PC-9 (cell line): ENCODE data around the gene ATG5. TPM values are rescaled to one million over a fixed set of nuclear protein-coding genes. Genes with fewer than 3 reads are reported as not detected.

Experiments used
- BruUV-seq: library from RNA; stranded (reverse); fragments of 400-500 nt; replicated peaks from 2 replicates; lab custom pipeline; 2021; lab: Mats Ljungman, UMichigan
- CTCF ChIA-PET: fragments of 300-600 bp; sonication (Branson Sonifier 250); formaldehyde crosslinking; loops from one replicate; lab custom pipeline; 2022; ENCODE audit warnings: antibody characterized with exemption; lab: Charles Lee
- POLR2A ChIA-PET: fragments of 300-600 bp; sonication (Branson Sonifier 250); formaldehyde crosslinking; loops from one replicate; lab custom pipeline; 2022; ENCODE audit warnings: antibody characterized with exemption; ENCODE audit not compliant: unreplicated experiment; lab: Charles Lee
- DNase-seq, 2 experiments: peaks; one replicate each; pipeline versions ENCODE4 v3.0.0 to v3.0.0-alpha.2; 2015 to 2022; ENCODE audit warnings: mixed read lengths in 1 of 2
- H2AFZ ChIP-seq: fragments of 200-600 bp; sonication (generic); 2 replicates; pipeline ENCODE4 v1.8.1; 2017; ENCODE audit warnings: antibody characterized with exemption
- H3F3A ChIP-seq: fragments of 200-600 bp; sonication (generic); 2 replicates; pipeline ENCODE4 v1.8.1; 2017; ENCODE audit warnings: antibody characterized with exemption, mild to moderate bottlenecking, low read depth; ENCODE audit not compliant: insufficient read depth
- H3K27ac ChIP-seq: fragments of 200-600 bp; sonication (generic); 2 replicates; pipeline ENCODE4 v1.6.1; 2016; ENCODE audit warnings: mixed run types
- H3K27me3 ChIP-seq: fragments of 200-600 bp; sonication (generic); 2 replicates; pipeline ENCODE4 v1.6.1; 2016; ENCODE audit warnings: low read depth, mixed run types; ENCODE audit not compliant: insufficient read depth
- H3K36me3 ChIP-seq: fragments of 200-600 bp; sonication (generic); 2 replicates; pipeline ENCODE4 v1.6.1; 2016; ENCODE audit warnings: low read depth, mixed run types
- H3K4me1 ChIP-seq: fragments of 200-600 bp; sonication (generic); replicated peaks from 2 replicates; pipeline ENCODE4 v1.6.1; 2016; ENCODE audit warnings: mixed run types; ENCODE audit not compliant: insufficient read depth
- H3K4me2 ChIP-seq: fragments of 200-600 bp; sonication (generic); 2 replicates; pipeline ENCODE4 v1.6.1; 2017; ENCODE audit warnings: mixed run types
- H3K4me3 ChIP-seq: fragments of 200-600 bp; sonication (generic); 2 replicates; pipeline ENCODE4 v1.6.1; 2016; ENCODE audit warnings: mixed run types
- H3K79me2 ChIP-seq: fragments of 200-600 bp; sonication (generic); 2 replicates; pipeline ENCODE4 v1.6.1; 2017; ENCODE audit warnings: low read depth, mixed run types
- H3K9me2 ChIP-seq: fragments of 200-600 bp; sonication (generic); 2 replicates; pipeline ENCODE4 v1.8.1; 2017; ENCODE audit warnings: mild to moderate bottlenecking; ENCODE audit not compliant: insufficient read depth
- H3K9me3 ChIP-seq: fragments of 200-600 bp; sonication (generic); 2 replicates; pipeline ENCODE4 v1.8.1; 2016; ENCODE audit warnings: low read depth; ENCODE audit not compliant: insufficient read depth
- H4K20me1 ChIP-seq: fragments of 200-600 bp; sonication (generic); 2 replicates; pipeline ENCODE4 v1.8.1; 2017; ENCODE audit not compliant: insufficient read depth
- EZH2 ChIP-seq: fragments of 200-600 bp; sonication (generic); IDR thresholded peaks from 2 replicates; pipeline ENCODE4 v1.8.0; 2017; ENCODE audit warnings: antibody characterized with exemption, low read depth
- intact Hi-C: fragments of 100-400 bp; cut with micrococcal nuclease; formaldehyde crosslinking; loops from one replicate; pipeline ENCODE4 v1.10.0; 2022; ENCODE audit not compliant: unreplicated experiment
- total RNA-seq: library from RNA; stranded (reverse); gene quantifications from 2 replicates; pipeline ENCODE4 v1.2.3, GENCODE V29; 2021
- TF ChIP-seq, protein P1 (sequence below): fragments of 200-600 bp; sonication (generic); conservative IDR thresholded peaks from 2 replicates; pipeline ENCODE4 v1.6.1; 2017; ENCODE audit warnings: mixed run types, antibody characterized with exemption, mild to moderate bottlenecking, moderate library complexity

The ATG5 gene
- total RNA-seq, 1 experiment from 2014 or later, result 39.8 TPM

DNA sequence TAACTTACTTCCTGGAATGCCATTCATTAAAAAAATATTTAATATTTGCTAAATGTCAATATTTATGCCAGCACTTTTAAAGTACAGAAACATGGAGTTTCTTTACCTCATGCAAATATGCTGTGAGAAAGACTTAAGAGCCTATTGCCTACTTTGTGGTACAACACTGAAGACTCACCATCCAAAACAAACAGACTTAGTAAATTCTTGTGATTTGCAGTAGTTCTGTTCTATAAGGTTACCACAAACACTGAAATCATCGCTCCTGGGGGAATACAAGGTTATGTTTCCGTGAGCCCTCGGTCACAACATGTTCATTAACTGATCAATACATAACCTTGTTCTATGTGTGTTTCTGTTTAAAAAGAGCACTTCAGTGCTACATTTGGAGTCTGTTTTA is 78.3 kb downstream of the ATG5 start:
- no peaks in the 10 kb centered on the region for H3K27me3 ChIP-seq
- H3K79me2 ChIP-seq, result peaks cover 5% of the 10 kb centered on the region; the same call in 1 of the 2 replicates
- intact Hi-C loops, result no loop called here
- no peaks in the 10 kb centered on the region for H3K9me2 ChIP-seq
- no peaks in the 10 kb centered on the region for H3K4me1 ChIP-seq
- H3K4me2 ChIP-seq, result no peak overlapping the region
- no TSS peak for BruUV-seq
- DNase-seq, result no peak
- peaks cover 5% of the 10 kb centered on the region; the same call in 1 of the 2 replicates for H3F3A ChIP-seq
- ChIA-PET POLR2A (no interaction called here), CTCF (no interaction called here)
- TF ChIP-seq, protein P1, sequence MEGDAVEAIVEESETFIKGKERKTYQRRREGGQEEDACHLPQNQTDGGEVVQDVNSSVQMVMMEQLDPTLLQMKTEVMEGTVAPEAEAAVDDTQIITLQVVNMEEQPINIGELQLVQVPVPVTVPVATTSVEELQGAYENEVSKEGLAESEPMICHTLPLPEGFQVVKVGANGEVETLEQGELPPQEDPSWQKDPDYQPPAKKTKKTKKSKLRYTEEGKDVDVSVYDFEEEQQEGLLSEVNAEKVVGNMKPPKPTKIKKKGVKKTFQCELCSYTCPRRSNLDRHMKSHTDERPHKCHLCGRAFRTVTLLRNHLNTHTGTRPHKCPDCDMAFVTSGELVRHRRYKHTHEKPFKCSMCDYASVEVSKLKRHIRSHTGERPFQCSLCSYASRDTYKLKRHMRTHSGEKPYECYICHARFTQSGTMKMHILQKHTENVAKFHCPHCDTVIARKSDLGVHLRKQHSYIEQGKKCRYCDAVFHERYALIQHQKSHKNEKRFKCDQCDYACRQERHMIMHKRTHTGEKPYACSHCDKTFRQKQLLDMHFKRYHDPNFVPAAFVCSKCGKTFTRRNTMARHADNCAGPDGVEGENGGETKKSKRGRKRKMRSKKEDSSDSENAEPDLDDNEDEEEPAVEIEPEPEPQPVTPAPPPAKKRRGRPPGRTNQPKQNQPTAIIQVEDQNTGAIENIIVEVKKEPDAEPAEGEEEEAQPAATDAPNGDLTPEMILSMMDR, result no peak
- TF ChIP-seq EZH2, result no peak
- H3K36me3 ChIP-seq, result peaks cover 19% of the 10 kb centered on the region
- no peaks in the 10 kb centered on the region for H3K9me3 ChIP-seq
- no peak overlapping the region for H3K4me3 ChIP-seq
- no peak overlapping the region for H2AFZ ChIP-seq
- H4K20me1 ChIP-seq, result no peaks in the 10 kb centered on the region
- H3K27ac ChIP-seq, result no peak overlapping the region

DNA sequence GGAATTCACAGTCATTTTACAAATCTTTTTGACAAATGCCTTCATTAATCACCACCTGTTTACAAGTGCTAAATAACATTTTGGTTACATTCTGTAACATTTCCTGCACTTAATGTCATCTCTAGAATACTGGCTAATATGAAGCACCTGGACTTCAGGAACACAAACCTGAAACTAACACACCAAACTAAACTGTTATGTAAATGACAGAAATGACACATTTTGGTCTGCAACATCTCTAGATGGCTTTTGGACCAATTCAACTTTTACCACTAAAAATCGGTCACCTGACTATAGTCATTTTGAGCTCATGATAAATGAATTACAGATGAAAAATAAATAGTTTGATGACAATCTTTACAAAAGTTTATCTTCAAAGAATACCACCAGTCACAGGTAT is 80.6 kb downstream of the ATG5 start:
- Histone ChIP-seq H3F3A (peaks cover 5% of the 10 kb centered on the region; the same call in 1 of the 2 replicates), H3K27ac (no peak overlapping the region), H3K4me3 (no peak overlapping the region), H4K20me1 (no peaks in the 10 kb centered on the region), H3K79me2 (no peaks in the 10 kb centered on the region), H3K9me2 (no peaks in the 10 kb centered on the region), H3K9me3 (no peaks in the 10 kb centered on the region), H2AFZ (no peak overlapping the region), H3K4me1 (no peaks in the 10 kb centered on the region), H3K4me2 (no peak overlapping the region), H3K36me3 (peaks cover 19% of the 10 kb centered on the region), H3K27me3 (no peaks in the 10 kb centered on the region)
- intact Hi-C loops, result no loop called here
- DNase-seq, result no peak
- TF ChIP-seq, protein P1, result no peak
- no peak for TF ChIP-seq EZH2
- ChIA-PET POLR2A (no interaction called here), CTCF (no interaction called here)
- no TSS peak for BruUV-seq

DNA sequence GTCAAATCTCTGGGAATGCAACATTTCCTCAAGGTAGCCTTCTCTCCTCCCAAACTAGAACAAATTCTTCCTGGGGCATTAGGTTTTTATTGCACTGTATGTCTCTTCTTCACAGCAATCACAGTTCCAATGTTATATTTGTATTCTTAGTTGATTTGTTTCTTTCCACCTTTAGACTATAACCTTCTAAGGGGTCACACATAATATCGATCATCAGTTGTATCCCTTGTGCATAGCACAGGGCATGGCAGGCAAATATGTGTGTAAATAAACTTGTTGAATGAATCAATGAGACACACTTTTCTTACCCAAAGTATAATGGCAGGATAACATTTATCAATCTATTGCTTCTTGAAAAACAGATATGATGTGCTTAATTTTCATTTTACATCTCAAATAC is 81.0 kb downstream of the ATG5 start:
- intact Hi-C loops, result no loop called here
- no peaks in the 10 kb centered on the region for H3K9me3 ChIP-seq
- peaks cover 19% of the 10 kb centered on the region for H3K36me3 ChIP-seq
- no peak overlapping the region for H2AFZ ChIP-seq
- H4K20me1 ChIP-seq, result no peaks in the 10 kb centered on the region
- CTCF ChIA-PET, result no interaction called here
- no peak for DNase-seq
- peaks cover 5% of the 10 kb centered on the region; the same call in 1 of the 2 replicates for H3F3A ChIP-seq
- no peak for TF ChIP-seq EZH2
- TF ChIP-seq, protein P1, result no peak
- no peaks in the 10 kb centered on the region for H3K27me3 ChIP-seq
- no peaks in the 10 kb centered on the region for H3K4me1 ChIP-seq
- no peak overlapping the region for H3K4me3 ChIP-seq
- H3K4me2 ChIP-seq, result no peak overlapping the region
- BruUV-seq, result no TSS peak
- POLR2A ChIA-PET, result no interaction called here
- H3K9me2 ChIP-seq, result no peaks in the 10 kb centered on the region
- H3K27ac ChIP-seq, result no peak overlapping the region
- no peaks in the 10 kb centered on the region for H3K79me2 ChIP-seq
